HG03159 (cell line): Measurements from ENCODE around the gene CHI3L2.

Experiments
- ATAC-seq: cut with Tn5 transposase; IDR thresholded peaks from one replicate; pipeline ENCODE4 v1.9.1; 2021; ENCODE audit warnings: mild to moderate bottlenecking, moderate library complexity; ENCODE audit not compliant: unreplicated experiment

The CHI3L2 gene, protein sequence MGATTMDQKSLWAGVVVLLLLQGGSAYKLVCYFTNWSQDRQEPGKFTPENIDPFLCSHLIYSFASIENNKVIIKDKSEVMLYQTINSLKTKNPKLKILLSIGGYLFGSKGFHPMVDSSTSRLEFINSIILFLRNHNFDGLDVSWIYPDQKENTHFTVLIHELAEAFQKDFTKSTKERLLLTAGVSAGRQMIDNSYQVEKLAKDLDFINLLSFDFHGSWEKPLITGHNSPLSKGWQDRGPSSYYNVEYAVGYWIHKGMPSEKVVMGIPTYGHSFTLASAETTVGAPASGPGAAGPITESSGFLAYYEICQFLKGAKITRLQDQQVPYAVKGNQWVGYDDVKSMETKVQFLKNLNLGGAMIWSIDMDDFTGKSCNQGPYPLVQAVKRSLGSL

GRCh38 chr1:111227434-111227833 lies at the start of gene CHI3L2:
Gene CHI3L2 (plus strand): TSS chr1:111227713. CDS start chr1:111227730, 17 bp downstream.
- ATAC-seq: no peak

GRCh38 chr1:111179968-111180533 lies 47.5 kb upstream of the CHI3L2 start:
- ATAC-seq: no peak

DNA sequence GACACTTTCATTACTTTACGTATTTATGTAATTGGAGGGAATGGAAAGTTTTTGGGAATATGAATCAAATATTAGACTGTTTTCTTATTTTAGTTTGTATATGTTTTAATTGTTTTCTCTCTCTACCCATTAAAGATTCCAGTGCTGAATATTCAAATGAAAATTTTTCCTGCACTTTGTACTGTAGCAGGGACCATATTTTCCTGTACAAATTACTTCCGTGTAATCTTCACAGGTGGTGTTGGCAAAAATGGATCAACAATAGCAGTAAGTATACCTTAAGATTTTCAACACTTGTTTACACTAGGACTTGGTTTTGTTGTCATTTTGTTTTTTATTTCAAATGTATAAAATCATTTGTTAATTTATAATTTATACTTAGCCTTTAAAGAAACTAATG lies 45.5 kb upstream of the CHI3L2 start:
- ATAC-seq: no peak

DNA sequence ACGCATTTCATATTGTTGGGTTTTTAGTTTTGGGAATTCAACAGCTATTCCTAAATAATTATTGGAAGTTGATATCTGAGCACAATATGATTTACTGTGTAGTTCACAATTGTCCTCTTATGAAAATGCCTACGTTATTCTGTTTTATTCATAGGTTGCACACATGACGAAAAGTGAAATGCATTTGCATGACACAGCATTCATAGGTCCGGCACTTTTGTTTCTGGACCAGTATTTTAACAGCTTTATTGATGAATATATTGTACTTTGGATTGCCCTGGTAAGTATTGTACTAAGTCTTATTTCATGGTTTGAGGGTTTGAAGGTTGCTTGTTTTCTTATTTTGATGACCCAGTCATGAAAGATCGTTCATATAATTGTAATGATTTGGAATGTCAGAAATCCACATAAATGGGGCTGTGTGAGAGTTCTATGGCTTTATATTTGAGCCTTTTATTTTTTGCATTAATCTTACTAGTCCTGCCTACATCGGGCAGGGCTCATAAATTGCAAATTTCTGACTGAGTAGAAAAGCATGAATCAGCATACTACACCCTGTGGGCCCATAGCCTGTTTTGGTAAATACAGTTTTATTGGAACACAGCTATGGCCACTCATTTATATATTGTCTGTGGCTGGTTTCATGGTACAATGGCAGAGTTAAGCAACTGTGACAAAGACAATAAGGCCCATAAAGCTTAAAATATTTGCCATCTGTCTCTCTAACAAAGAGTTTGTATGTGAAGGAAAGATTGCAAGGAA lies 44.0 kb upstream of the CHI3L2 start:
- no peak for ATAC-seq

GRCh38 chr1:111184663-111185062 lies 42.9 kb upstream of the CHI3L2 start:
- no peak for ATAC-seq

DNA sequence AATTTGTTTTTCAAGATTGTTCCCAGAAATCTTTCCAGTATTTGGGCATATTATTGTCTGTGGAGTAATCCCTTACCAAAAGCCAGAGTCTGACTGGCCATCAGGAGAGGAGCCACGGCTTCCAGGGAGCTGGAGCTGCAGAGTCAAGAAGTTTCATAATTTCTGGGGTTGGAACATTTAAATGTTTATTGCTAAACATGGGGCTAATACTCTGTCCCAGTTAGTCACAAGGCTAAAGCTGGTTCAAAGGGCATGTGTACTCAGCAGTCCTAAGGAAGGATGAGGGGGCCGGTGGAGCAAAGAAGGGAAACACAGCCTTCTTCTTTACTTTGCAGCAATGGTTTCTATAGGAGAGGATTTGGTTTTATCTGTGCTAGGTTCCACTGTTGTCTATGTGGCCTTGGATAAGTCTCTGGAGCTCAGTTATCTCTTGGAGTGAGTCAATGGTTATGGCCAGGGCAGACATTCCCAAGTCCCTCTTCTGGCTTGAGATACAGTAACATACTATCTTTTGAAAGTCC lies 36.5 kb upstream of the CHI3L2 start:
- no peak for ATAC-seq

GRCh38 chr1:111191496-111191895 lies 36.0 kb upstream of the CHI3L2 start:
- no peak for ATAC-seq

GRCh38 chr1:111192074-111192473 lies 35.4 kb upstream of the CHI3L2 start:
- ATAC-seq: no peak

DNA sequence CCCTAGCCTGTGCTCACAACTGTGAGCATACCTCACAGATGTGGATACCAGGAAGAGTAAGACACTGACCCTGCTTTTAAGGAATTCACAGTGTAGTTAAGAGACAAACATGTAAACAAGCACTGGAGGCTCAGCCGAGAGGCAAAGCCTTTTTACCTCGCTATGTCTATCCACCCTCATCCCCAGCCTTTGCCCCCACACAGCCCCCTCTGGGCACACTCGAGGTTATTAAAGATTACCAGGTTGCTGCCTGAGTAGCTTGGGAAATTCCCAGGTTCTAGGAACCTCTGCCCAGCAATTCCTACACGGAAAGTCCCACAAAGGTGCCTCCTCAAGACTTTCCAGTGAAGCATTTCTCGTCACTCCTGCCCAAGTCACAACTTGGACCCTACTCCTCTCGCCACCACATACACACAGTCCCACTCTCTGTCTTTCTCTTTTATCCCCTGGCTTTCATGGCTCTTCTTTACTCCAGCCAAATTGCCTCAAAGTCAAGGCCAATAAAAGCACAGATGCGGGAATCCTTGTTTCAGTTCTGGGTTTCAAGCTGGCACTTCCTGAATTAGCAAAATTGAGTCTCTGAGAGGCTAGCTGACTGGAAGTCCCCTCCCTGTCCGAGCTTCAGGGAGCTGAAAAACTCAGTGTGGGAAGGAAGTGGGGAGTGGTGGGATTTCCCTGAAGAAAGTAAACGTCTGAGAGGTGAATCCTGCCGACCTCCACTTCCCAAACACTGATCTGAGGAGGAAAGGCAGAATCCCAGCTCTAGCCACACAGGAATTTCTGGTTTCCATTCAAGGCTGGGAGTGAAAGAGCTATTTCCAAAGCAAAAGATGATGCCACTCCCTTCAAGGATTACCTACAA lies 34.6 kb upstream of the CHI3L2 start:
- ATAC-seq: no peak

GRCh38 chr1:111193712-111194480 lies 33.6 kb upstream of the CHI3L2 start:
- ATAC-seq: no peak

- ATAC-seq: no peak
Measured at GRCh38 chr1:111195002-111195684, 32.4 kb upstream of the CHI3L2 start.

DNA sequence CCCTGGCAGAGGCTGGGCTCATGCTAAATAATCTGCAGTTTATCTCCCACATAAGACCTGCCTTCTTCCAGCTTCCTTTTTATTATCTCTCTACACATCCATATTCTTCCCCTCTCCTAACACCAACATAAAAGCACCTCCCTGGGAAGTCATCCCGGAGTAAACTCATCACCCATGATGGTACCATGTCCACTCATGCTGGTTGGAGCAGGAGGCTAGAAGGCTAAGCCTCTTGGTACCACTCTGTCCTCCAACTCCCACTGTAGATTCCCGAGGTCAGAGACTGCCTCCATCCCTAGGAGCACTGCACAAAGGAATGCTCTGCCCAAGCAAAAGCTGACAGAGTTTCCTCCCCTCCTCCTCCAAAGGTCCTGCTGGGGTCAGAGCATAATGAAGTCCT lies 31.3 kb upstream of the CHI3L2 start:
- no peak for ATAC-seq

DNA sequence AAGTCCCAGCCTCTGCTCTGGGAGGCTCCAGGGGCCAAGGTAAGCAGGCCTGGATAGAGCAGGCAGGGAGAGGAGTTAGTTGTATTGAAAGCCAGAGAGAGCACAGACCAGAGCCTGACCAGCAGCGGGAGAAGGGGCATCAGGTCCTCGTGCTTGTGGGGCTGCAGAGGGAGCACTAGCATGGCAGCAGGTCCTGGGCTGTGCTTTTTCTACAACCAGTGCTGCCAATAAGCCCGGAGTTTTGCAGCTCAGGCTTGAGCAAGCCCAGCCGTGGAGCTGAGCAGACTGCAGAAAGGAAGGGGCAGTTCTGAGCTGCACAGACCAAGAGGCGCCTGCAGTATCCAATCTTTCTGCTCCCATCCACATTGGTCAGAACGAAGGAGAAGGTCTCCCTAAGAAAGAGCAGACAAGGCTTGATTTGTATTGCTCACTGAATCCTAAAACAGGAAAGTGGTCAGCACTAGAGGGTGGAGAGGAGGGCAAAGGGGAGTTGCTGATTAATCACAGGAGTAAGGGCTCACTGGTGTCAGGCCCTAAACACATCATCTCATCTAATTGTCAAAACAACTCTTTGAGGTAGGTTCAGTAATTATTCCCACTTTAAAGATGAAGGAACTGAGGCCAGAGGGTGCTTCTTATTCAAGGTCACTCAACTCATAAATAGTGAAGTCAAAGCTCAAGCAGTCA lies 29.8 kb upstream of the CHI3L2 start:
- no peak for ATAC-seq

- no peak for ATAC-seq
Measured at GRCh38 chr1:111198836-111199235, 28.7 kb upstream of the CHI3L2 start.

DNA sequence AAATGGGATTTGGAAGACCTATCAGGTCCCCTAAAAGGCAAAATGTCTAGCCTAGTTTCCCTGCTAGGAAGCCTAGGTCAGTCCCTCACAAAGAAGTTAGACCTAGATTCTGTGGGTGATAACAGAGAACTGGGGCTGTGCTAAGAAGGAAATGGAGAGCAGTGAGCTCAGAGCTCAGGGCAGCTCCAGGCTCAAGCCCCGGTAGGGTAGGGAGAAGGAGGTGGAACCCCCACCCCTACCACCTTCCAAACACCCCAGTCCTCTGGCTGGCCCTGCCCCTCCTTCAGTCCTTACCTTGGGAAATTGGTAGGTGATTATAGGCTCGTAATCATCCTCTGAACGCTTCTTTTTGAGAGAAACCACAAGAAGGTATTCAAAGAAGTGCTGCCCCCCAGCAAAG lies 28.2 kb upstream of the CHI3L2 start:
- no peak for ATAC-seq

DNA sequence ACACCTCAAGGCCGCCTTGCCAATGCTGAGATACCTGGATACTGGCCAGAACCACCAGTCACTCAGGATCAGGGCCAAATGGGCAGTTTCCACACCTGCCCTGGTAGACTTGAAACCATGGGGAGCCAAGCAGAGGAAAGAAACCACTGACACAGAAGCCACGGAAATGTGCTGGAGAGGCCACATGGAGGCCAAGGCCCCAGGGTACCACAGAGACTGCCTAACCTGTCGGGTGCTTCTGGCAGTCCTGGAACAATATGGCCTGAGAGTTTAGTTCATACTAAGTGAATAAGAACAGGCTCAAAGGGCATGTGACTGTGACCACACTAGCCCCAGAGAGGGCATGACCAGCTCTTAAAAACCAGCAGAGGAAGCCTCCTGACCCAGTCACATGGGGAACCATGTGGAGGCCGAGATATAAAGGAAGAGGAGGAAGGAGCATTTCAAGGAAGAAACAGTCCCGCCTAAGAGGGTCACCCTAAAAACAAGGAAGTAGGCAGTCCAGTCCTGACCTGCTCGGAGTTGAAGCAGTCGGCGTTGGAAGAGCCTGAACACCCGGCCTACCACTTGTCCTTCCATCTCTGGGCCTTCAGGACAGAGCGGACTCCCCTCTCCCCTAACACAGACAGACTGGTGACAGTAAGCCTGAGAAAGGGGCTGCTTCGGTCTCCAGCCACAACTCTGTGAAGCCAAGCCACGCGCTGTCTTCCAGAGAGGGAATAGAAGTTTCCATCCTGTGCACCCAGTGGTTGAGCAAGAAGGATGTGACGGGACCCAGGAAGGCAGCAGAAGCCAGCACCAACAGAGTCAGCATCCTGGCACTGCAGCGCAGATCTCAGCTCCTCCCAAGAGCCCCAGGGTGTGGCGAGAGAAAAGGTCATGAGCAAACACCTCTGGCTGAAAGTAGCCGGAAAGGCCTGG lies 27.4 kb upstream of the CHI3L2 start, which contains the start of gene DENND2D:
Gene DENND2D (minus strand): TSS at position 766 of the 921 bp plus-strand sequence. CDS start 187 bp downstream, at position 579.
- ATAC-seq: no peak

GRCh38 chr1:111200802-111201161 lies 26.7 kb upstream of the CHI3L2 start:
- ATAC-seq: no peak
